Hypothalamus (tissue), 51 donors: ENCODE results near the gene CLCN5.

Source experiments
- DNase-seq, 51 donors: peaks; one replicate each; lab custom pipeline; 2025; lab: John Stamatoyannopoulos, UW

CLCN5 gene

GRCh38 chrX:50073601-50074000 lies 151.2 kb downstream of the CLCN5 start:
- no peak for DNase-seq

- no peak for DNase-seq
Observed at GRCh38 chrX:50075630-50076339, 153.4 kb downstream of the CLCN5 start.

- peak in 24 of 51 donors; percentile 0 to 38 (median 8) for DNase-seq
Observed at GRCh38 chrX:50081282-50081889, 159.0 kb downstream of the CLCN5 start.

- no peak for DNase-seq
Observed at GRCh38 chrX:50082741-50083140, 160.3 kb downstream of the CLCN5 start.

GRCh38 chrX:50088645-50089044 lies 166.2 kb downstream of the CLCN5 start:
- DNase-seq: no peak

GRCh38 chrX:50093625-50094024 lies 171.2 kb downstream of the CLCN5 start:
- DNase-seq: no peak

GRCh38 chrX:50097071-50097470 lies 174.7 kb downstream of the CLCN5 start:
- DNase-seq: no peak

- DNase-seq: no peak
Observed at GRCh38 chrX:50098241-50098640, 175.8 kb downstream of the CLCN5 start.

GRCh38 chrX:50098749-50099148 lies 176.4 kb downstream of the CLCN5 start:
- no peak for DNase-seq

- DNase-seq: no peak
Observed at GRCh38 chrX:50099331-50099730, 176.9 kb downstream of the CLCN5 start.

GRCh38 chrX:50100188-50100587 lies 177.8 kb downstream of the CLCN5 start:
- peak in 4 of 51 donors; percentile 0 to 2 (median 0) for DNase-seq

- no peak for DNase-seq
Observed at GRCh38 chrX:50103176-50103575, 180.8 kb downstream of the CLCN5 start.

- no peak for DNase-seq
Observed at GRCh38 chrX:50103866-50104566, 181.6 kb downstream of the CLCN5 start.

- no peak for DNase-seq
Observed at GRCh38 chrX:50106051-50106675, 183.8 kb downstream of the CLCN5 start.

- no peak for DNase-seq
Observed at GRCh38 chrX:50107470-50107869, 185.1 kb downstream of the CLCN5 start.

- no peak for DNase-seq
Observed at GRCh38 chrX:50108264-50108663, 185.9 kb downstream of the CLCN5 start.

GRCh38 chrX:50111742-50112141 lies 189.3 kb downstream of the CLCN5 start:
- DNase-seq: no peak

GRCh38 chrX:50114113-50114512 lies 191.7 kb downstream of the CLCN5 start:
- no peak for DNase-seq

GRCh38 chrX:50115973-50116372 lies 193.6 kb downstream of the CLCN5 start:
- DNase-seq: no peak

- peak in 3 of 51 donors; percentile 0 for DNase-seq
Observed at GRCh38 chrX:50117476-50117875, 195.1 kb downstream of the CLCN5 start.

GRCh38 chrX:50125480-50125879 lies 203.1 kb downstream of the CLCN5 start:
- no peak for DNase-seq
